ENCODE results near the gene TLE6.
"Not testable (repeated sequence)": the region's sequence is repeated elsewhere in the genome, so short reads cannot be mapped to it uniquely, and the experiment has no call there.

Gene TLE6

GRCh38 chr19:2974342-2975041 is 2.9 kb upstream of the TLE6 start:
- DNase-seq (ENCODE audit: low read depth, low spot score), result no peak

GRCh38 chr19:2976609-2977000 is 759 bp upstream of the TLE6 start:
- no peak for DNase-seq (ENCODE audit: low read depth, low spot score)

- no peak for DNase-seq (ENCODE audit: low read depth, low spot score)
Measured at GRCh38 chr19:2977746-2978138, 378 bp downstream of the TLE6 start.

GRCh38 chr19:2978166-2978767 is 903 bp downstream of the TLE6 start:
- no peak for DNase-seq (ENCODE audit: low read depth, low spot score)

GRCh38 chr19:2978772-2979171 is 1.4 kb downstream of the TLE6 start:
- DNase-seq (ENCODE audit: low read depth, low spot score), result no peak

GRCh38 chr19:2981898-2982297 is 4.5 kb downstream of the TLE6 start:
- DNase-seq (ENCODE audit: low read depth, low spot score), result no peak

- no peak for DNase-seq (ENCODE audit: low read depth, low spot score)
Measured at GRCh38 chr19:2982561-2982960, 5.2 kb downstream of the TLE6 start.

GRCh38 chr19:2982983-2983350 is 5.6 kb downstream of the TLE6 start:
- DNase-seq (ENCODE audit: low read depth, low spot score), result peak; percentile 94

- peak; percentile 86 for DNase-seq (ENCODE audit: low read depth, low spot score)
Measured at GRCh38 chr19:2983351-2984214, 6.2 kb downstream of the TLE6 start.

GRCh38 chr19:2984215-2984528 is 6.8 kb downstream of the TLE6 start:
- no peak for DNase-seq (ENCODE audit: low read depth, low spot score)

GRCh38 chr19:2986951-2987524 is 9.7 kb downstream of the TLE6 start:
- DNase-seq (ENCODE audit: low read depth, low spot score), result peak; percentile 39

- no peak for DNase-seq (ENCODE audit: low read depth, low spot score)
Measured at GRCh38 chr19:2987797-2988196, 10.4 kb downstream of the TLE6 start.

- DNase-seq (ENCODE audit: low read depth, low spot score), result no peak
Measured at GRCh38 chr19:2988568-2988967, 11.2 kb downstream of the TLE6 start.

- no peak for DNase-seq (ENCODE audit: low read depth, low spot score)
Measured at GRCh38 chr19:2989236-2989946, 12.0 kb downstream of the TLE6 start.

GRCh38 chr19:2992333-2992732 is 15.0 kb downstream of the TLE6 start:
- not testable (repeated sequence) for DNase-seq (ENCODE audit: low read depth, low spot score)

- no peak for DNase-seq (ENCODE audit: low read depth, low spot score)
Measured at GRCh38 chr19:2992958-2993357, 15.6 kb downstream of the TLE6 start.

GRCh38 chr19:2993579-2993978 is 16.2 kb downstream of the TLE6 start:
- no peak for DNase-seq (ENCODE audit: low read depth, low spot score)

- no peak for DNase-seq (ENCODE audit: low read depth, low spot score)
Measured at GRCh38 chr19:2994588-2995131, 17.3 kb downstream of the TLE6 start.

GRCh38 chr19:2997720-2998119 is 20.4 kb downstream of the TLE6 start:
- no peak for DNase-seq (ENCODE audit: low read depth, low spot score)

GRCh38 chr19:2998642-2999041 is 21.3 kb downstream of the TLE6 start:
- no peak for DNase-seq (ENCODE audit: low read depth, low spot score)

GRCh38 chr19:3001235-3001800 is 24.0 kb downstream of the TLE6 start:
- no peak for DNase-seq (ENCODE audit: low read depth, low spot score)
